Lung microvascular endothelial cell (primary cell): ENCODE results near the gene AFDN. TPM values are rescaled to one million over a fixed set of nuclear protein-coding genes. Genes with fewer than 3 reads are reported as not detected.

Experiments
- DNase-seq, 2 donors: peaks; one replicate each; pipeline versions ENCODE4 v3.0.0 to v3.0.0-alpha.2; 2010; ENCODE audit warnings: low read depth in 2 of 2
- total RNA-seq: library from RNA; depleted of rRNA; stranded (reverse); fragments of >200 nt; gene quantifications from 2 replicates; pipeline ENCODE4 v1.2.1, GENCODE V29; 2014

Gene AFDN
- total RNA-seq, 1 donor from 2014 or later = 137 TPM

DNA sequence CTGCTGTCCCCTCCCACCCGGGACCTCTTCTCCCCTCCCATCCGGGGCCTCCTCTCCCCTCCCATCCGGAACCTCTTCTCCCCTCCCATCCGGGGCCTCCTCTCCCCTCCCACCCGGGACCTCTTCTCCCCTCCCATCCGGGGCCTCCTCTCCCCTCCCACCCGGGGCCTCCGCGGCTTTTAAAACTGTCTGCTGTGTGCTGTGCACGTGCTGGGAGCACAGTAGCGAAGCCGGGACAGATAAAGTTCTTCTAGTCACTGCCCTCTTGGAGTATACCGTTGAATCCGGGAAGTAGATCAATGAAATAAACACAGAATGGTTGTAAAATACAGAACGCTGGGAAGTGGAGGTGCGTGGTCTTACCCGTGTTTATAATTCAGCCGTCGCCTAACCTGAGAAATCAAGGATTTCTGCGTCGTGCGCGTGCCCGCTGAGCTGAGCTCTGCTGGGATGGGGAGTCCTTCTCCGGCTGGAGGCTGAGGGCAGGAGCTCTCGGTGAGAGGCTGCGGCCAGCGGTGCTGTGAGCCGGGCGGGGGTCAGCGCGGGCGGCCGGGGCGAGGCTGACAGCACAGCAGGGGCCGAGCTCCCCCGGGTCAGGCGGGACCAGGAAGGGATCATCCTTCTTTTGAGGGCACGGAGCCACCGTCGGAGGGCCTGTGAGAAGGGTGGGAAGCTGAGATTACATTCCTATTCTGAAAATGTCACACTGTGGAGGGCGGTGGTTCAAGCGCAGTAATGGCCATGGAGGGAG is 151.2 kb downstream of the AFDN start:
- DNase-seq = no peak

DNA sequence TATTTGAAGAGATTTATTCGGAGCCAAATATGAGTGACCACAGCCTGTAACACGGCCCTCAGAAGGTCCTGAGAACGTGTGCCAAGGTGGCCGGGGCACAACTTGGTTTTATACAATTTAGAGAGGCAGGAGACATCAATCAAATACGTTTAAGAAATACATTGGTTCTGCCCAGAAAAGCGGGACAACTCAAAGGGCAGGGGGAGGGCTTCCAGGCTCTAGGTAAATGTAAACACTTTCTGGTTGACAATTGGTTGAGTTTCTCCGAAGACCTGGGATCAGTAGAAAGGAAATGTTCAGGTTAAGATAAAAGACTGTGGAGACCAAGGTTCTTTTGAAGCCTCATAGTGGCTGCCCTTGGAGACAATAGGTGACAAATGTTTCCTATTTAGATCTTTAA is 151.9 kb downstream of the AFDN start:
- no peak for DNase-seq

GRCh38 chr6:167979436-167980139 is 152.9 kb downstream of the AFDN start:
- DNase-seq = no peak

GRCh38 chr6:167980911-167981580 is 154.3 kb downstream of the AFDN start:
- DNase-seq = peak in 1 of 2 donors; percentile 53

- DNase-seq = no peak
Observed at GRCh38 chr6:167981916-167982462, 155.3 kb downstream of the AFDN start.

DNA sequence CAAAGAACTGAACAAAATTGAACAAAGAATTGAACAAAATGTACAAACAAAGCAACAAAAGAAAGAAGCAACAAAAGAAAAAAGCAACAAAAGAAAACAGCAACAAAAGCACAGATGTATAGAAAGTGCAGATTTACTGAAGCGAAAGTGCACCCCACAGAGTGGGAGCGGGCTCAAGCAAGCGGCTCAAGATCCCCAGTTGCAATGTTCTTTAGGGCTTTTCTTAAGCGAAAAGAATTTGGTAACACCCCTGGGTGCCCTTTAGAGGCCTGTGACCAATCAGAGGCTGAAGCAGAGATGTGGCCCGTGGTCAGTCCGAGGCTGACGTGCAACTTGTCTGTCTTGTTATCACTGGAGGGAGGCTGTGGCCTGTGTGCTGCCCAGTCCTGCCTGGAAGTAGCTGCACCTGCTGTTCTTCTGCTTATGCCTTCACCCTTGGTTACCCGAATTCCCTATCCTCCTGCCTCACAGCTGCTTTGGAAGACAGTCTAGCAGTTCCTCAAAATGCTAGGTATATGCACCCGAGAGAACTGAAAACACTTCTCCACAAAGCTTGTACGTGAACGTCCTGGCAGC is 157.5 kb downstream of the AFDN start:
- no peak for DNase-seq

GRCh38 chr6:167984876-167985604 is 158.3 kb downstream of the AFDN start:
- DNase-seq = no peak

DNA sequence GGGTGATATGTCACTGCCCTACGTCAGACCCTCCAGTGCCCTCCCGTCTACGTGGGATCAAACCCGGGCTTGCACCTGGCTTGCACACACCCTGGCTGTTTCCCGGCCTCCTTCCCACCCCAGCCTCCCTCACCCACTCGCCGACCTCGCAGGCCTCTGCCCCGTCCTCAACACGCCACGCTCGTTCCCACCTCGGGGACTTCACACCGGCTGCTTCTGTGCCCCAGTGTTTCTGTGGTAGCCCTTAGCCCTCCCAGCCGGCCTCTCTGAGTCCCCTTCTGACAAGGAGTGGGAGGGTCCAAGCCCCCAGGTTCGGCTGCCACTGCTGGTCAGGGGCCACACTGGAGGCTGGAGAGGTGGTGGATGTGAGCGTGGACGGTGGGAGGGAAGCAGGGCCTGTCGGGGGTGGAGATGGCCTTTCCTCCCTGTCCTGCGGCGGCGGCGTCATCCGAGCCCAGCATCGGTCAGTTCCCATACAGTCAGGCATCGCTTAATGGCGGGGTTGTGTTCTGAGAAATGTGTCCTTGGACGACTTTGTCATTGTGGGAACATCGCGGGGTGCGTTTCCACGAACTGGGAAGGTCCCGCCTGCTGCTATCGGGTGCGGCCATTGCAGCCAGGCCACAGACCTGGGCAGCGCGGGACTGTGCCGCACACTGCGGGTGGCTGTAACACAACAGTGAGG is 159.3 kb downstream of the AFDN start:
- no peak for DNase-seq

DNA sequence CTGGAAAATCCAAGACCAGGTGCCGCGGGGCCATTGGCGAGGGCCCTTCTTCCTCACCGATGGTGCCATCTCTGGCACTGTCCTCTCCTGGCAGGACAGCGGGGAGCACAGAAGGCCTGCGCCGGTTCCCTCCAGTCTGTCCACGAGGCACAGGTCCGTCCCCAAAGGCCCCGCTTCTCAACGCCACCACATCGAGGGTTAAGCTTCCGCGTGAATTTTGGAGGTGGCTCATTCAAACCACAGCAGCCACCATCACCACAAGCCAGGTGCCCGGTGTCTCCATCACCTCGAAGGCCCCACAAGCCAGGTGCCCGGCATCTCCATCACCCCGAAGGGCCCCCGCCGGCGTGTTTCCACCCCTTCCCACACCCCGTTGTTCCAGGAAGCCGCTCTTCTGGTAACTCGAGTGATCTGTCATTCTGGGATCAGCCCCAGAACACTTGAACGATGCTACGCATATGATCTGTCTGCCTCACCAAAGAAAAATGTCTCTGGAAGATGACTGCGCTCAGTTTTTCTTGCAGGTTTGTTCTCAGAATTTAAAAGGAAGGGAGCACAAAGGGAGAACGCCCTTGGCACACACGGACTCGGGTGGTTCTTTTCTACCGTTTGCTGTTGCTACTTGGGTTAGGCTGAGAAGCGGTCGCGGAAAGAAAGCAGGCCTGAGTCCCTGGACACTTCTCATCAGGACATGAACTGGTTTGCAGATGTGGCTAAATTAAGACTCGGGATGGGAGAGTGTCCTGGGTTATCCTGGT is 160.9 kb downstream of the AFDN start:
- no peak for DNase-seq

DNA sequence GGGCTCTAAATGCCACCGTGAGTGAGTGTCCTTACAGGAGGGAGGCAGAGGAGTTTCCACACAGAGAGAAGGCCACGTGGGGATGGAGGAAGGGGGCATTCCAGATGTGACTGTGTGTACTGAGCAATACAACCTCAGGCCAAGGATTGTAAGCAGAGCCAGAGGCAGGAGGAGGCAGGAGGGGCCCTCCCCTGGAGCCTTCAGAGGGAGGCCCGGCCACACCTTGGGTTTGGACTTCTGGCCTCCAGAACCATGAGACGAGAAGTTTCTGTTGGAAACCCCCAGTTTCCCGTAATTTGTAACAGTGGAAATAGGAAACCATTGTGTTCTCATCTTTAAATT is 161.4 kb downstream of the AFDN start:
- DNase-seq = no peak

- no peak for DNase-seq
Observed at GRCh38 chr6:167988945-167989841, 162.5 kb downstream of the AFDN start.

DNA sequence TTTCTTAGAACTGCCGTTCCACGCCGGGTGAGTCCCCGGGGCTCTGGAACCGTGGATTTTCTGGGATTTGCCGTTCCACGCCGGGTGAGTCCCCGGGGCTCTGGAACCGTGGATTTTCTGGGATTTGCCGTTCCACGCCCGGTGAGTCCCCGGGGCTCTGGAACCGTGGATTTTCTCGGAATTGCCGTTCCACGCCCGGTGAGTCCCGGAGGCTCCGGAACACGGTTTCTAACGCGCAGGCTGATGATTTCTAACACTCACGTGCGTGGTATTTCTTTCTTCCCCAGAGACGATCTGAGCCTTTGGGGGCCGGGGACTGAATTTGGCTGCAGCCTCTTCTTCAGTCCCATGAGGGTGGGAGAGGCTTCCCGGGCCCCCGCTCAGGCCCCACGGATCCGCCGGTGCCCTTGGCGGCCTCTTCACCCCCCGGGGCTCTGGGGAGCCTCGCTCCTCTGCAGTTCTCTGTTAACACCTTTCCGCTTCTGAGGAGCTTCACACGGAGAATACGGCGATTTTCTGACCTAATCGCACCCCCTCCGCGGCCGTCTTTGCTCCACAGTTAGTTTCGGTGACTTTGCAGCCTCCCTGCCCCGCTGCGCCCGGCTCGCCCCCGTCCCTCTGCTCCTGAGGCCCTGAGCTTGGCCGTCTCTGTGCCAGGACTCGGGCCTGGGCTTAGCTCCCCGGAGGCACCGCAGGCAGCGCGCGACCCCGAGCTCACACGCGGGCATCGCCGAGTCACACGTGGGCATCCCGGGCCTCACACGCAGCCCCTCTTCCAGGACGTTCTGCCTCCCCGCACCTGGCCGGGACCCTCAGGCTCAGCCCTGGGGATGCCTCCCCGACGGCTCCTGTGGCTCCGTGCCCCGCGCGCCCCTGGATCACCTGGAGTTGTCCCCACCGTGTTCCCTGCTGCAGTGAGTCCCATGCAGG is 163.6 kb downstream of the AFDN start:
- no peak for DNase-seq

DNA sequence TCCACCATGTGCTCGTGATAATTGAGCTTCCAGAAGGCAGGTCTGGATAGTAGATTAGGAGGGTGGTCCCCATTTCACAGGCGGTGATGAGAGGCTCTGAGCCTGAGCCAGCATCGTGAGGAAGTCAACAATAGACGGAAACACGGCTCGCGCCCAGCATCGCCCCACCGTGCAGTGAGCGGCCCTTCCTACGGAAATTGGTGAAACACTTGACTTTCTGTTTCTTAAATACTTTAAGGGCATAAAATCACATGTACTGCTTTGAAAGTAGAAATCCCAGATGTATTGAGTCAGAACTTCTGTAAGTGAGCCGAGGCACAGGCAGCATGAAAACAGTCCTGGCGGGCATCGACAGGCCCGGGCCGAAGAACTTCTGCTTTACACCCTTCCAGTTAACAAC is 166.5 kb downstream of the AFDN start:
- peak; percentile 55 to 92 for DNase-seq

DNA sequence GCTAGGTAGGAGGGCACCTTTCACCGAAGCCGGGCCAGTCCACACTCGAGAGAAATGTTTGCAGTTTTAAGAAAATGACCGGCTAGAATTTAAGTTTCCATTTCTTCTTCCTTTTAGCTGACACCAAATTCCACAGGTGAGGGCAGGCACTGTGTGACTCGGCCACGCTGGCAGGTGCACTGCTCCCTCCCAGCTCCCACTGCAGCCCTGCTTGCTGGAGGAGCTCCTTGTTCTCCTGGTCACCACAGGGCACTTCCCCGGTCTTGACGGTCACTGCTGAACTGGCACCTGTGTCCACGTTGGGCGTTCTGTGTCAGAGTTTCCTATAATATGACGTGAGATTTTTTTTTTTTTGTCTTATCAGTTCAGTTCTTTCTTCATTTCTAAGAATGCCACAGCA is 167.1 kb downstream of the AFDN start:
- no peak for DNase-seq

DNA sequence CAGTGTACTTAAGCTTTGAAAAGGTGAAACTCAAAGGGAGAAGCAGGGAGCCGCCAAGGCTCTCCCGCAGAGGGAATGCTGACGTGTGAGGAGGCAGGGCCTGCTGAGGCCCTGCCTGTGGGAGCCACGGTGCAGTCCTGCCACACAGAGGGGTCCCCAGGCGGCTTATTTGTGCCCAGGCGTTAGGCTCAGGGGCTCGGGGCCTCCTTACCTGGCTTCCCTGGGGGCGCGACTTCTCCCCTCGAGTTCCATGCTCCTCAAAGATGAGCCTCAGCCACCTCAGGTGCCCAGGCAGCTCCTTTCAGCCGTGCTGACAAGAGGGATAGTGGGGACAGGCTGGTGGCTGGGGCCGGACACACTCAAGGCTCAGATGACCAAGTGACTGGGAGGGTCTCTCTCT is 168.6 kb downstream of the AFDN start:
- no peak for DNase-seq

DNA sequence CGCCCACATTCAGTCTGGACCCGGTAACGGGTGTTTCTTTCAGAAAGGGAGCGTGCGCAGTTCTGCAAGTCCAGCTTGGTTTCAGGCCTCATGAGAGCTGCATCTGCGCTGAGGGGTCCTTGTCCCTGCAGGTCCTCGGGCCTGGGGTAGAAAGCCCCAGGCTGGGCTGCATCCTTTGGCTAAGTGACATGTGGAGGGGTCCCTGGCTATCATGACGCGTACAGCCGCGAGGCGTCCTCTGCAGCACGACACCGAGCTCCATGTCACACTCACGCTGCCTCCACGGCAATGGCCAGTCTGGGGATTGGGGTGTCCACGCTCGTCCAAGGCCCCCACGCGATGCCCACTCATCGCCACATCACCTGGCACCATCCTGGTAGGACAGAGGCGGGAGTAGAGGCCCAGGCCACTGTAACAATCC is 169.0 kb downstream of the AFDN start:
- no peak for DNase-seq

DNA sequence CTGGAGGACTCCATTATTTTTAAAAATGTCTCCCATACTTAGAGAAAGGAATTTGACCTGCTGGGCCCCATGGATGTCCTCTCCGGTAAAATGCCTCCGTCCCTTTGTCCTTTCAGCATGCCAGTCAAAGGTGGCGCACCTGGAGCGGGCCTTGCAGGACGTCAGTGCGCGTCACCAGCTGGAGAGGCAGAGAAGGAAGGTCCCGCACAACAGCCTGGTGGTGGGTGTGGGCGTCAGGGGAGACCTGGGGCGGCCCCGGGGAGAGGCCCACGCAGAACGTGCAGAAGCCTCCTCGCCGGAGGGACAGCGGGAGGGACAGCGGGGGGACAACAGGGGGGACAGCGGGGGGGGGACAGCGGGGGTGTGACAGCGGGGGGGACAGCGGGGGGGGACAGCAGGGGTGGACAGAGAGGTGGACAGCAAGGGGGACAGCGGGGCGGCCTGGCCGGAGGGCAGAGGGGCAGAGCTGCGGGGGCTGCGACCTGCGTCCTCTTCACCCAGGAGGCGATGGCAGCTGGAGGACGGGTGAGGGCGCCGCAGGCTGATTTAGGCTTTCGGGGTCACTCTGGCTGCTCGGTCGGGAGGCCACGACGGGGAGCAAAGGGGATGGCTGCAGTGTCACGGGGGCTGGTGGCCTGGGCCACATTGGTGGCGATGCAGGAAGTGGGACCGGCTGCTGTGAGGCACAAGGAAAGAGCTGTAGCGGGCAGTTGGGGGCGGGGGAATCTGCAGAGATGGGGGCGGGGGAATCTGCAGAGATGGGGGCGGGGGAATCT is 169.9 kb downstream of the AFDN start:
- DNase-seq = no peak
